Stimulated activated CD4-positive, alpha-beta T cell treated with anti-CD3 and anti-CD28 coated beads, Interleukin-15, amount 100 ng/mL, for 48 hours (primary cell): ENCODE measurements around the gene TSNAXIP1.
A peak's percentile ranks its signal among the peaks of the same experiment; 100 is the strongest.

Source experiments
- DNase-seq, 2 donors: peaks; one replicate each; pipeline ENCODE4 v3.0.0-alpha.2; 2020; ENCODE audit warnings: low read depth in 2 of 2

TSNAXIP1 gene, protein sequence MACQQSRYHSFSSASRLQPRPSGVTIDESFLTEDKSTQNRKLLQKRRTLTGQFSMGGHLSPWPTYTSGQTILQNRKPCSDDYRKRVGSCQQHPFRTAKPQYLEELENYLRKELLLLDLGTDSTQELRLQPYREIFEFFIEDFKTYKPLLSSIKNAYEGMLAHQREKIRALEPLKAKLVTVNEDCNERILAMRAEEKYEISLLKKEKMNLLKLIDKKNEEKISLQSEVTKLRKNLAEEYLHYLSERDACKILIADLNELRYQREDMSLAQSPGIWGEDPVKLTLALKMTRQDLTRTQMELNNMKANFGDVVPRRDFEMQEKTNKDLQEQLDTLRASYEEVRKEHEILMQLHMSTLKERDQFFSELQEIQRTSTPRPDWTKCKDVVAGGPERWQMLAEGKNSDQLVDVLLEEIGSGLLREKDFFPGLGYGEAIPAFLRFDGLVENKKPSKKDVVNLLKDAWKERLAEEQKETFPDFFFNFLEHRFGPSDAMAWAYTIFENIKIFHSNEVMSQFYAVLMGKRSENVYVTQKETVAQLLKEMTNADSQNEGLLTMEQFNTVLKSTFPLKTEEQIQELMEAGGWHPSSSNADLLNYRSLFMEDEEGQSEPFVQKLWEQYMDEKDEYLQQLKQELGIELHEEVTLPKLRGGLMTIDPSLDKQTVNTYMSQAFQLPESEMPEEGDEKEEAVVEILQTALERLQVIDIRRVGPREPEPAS

DNA sequence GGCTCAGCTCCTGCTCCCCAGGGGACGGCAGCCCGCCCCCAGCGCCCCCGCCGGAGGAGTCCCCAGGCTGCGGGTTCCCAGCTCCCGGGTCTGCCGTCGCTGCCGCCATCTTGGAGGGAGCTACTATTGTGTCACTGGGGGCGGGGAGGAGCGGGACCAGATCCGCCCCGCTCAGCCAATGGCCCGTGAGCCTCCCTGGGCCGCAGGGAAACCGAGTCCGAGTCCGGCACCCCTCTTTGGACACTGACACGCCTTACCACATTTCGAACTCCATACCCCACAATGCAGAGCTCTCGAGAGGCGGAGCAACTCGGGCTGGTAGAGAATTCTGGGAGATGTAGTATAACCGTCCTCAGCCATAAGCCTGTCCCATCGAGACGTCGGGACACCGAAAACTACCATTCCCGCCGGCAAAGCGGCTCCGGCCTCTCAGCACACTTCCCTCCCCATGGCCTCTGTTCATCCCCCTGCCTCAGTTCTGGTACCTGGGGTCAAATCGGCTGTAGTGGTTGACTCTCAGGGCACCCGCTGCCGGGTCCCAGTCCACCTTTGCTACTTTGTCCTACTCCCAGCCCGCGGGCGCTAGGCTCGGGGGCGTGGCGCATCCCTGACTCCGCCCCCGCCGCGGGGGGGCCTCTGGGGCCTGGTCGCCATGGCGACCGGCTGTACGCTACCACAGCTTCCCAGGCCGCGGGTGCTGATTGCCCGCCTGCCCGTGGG, at the start of gene TSNAXIP1, which contains the start of gene RANBP10:
Gene TSNAXIP1 (plus strand): TSS at position 462 of the 720 bp plus-strand sequence. CDS start 261 bp downstream, outside the sequence.
Gene RANBP10 (minus strand): TSS at position 133 of the 720 bp plus-strand sequence. CDS start 24 bp downstream, at position 109.
- peak; percentile 95 to 96 for DNase-seq

- no peak for DNase-seq
Measured at GRCh38 chr16:67758006-67758405, 48.7 kb upstream of the TSNAXIP1 start.

- DNase-seq: no peak
Measured at GRCh38 chr16:67758966-67759365, 47.7 kb upstream of the TSNAXIP1 start.

GRCh38 chr16:67760206-67760955, 46.3 kb upstream of the TSNAXIP1 start:
- DNase-seq: no peak

GRCh38 chr16:67760956-67761230, 45.8 kb upstream of the TSNAXIP1 start:
- no peak for DNase-seq

- DNase-seq: no peak
Measured at GRCh38 chr16:67761924-67762323, 44.8 kb upstream of the TSNAXIP1 start.

DNA sequence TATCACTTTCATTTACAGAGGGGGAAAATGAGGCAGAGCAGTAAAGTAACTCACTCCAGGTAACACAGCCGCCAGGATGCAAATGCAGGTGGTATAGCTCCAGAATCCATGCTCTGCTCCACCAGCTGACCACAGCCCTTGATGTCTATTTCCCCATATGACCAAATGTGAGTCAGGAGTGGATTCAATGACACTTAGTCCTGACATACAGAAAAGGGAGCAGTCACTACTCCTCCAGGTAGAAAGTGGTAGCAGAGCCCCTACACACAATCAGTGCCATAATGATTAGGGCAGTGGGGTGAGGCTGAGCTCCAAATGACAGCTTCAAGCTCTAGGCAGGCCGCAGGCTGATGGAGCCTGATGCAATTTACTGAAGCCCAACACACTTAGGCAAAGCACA, 44.3 kb upstream of the TSNAXIP1 start:
- DNase-seq: no peak

GRCh38 chr16:67763066-67763465, 43.6 kb upstream of the TSNAXIP1 start:
- no peak for DNase-seq

GRCh38 chr16:67764158-67764667, 42.5 kb upstream of the TSNAXIP1 start:
- DNase-seq: no peak

DNA sequence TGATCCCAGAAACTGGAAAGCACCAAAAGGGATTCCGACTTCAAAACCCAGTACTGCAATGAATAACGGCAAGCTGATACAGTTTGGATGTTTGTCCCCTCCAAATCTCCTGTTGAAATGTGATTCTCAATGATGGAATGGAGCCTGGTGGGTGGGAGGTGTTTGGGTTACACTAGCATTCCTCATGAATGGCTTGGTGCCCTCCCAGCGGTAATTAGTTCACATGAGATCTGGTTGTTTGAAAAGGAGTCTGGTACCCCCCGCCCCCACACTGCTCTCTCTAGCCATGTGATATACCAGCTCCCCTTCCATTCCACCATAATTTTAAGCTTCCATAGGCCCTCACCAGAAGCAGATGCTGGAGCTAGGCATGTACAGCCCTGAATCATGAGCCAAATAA, 40.4 kb upstream of the TSNAXIP1 start:
- DNase-seq: no peak

- DNase-seq: no peak
Measured at GRCh38 chr16:67767953-67768352, 38.7 kb upstream of the TSNAXIP1 start.

- no peak for DNase-seq
Measured at GRCh38 chr16:67770346-67770991, 36.2 kb upstream of the TSNAXIP1 start.

GRCh38 chr16:67773099-67773498, 33.6 kb upstream of the TSNAXIP1 start:
- no peak for DNase-seq

GRCh38 chr16:67773569-67774456, 32.9 kb upstream of the TSNAXIP1 start:
- no peak for DNase-seq

GRCh38 chr16:67774457-67774853, 32.2 kb upstream of the TSNAXIP1 start:
- DNase-seq: no peak

GRCh38 chr16:67775273-67775672, 31.4 kb upstream of the TSNAXIP1 start:
- no peak for DNase-seq

DNA sequence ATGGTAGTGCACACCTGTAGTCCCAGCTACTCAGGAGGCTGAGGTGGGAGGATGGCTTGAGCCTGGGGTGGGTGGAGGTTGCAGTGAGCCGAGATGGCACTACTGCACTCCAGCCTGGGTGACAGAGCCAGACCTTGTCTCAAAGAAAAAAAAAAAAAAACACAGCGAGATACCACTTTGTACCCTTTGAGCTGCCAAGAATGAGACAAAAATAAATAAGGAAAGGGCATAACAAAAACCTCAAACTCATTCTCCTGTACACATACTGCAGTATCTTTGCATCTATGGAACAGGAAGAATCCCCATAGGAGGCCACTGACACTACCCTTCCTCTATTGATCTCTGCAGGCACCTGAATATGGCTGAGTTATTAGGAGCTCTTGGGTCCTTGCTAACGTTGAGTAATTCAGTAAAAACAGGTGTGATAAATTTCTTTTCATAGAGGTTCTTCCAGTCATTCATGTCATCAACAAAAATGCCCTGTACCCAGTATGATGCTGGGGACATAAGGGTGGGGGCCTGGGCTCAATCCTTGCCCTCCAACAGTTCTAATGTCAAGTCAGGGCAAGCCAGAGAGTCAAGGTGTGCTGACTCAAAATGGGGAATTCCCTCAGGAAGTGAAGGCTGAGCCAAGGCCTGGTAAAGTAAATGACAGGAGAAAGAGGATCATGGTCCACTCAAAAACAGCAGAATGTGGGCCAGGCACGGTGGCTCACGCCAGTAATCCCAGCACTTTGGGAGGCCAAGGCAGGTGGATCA, 27.3 kb upstream of the TSNAXIP1 start:
- DNase-seq: no peak

GRCh38 chr16:67780847-67781564, 25.7 kb upstream of the TSNAXIP1 start:
- DNase-seq: no peak

DNA sequence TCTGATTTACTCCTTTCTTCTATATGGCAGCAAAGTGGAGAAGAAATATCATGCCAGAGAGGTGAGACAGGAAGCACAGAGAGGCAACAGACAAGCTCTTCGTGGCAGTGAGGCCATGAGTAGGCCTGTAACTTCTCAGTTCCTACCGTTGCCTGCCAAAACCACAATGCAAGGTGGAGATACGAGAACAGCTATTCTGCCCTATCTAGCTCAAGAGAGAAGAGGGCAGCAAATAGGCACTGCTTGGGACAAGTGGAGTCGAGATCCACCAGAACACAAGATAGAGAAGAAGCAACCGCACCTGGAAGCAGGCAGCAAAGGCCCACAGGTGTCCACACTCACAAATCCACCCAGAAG, 25.1 kb upstream of the TSNAXIP1 start:
- DNase-seq: no peak
